DOHH2 (cell line): ENCODE measurements around the gene MRPS18A.

Source experiments
- H3F3A ChIP-seq: fragments of 200-600 bp; sonication (generic), shearing (Covaris generic); 2 replicates; pipeline ENCODE4 v1.6.0; 2016; ENCODE audit warnings: antibody characterized with exemption, mild to moderate bottlenecking; ENCODE audit not compliant: control insufficient read depth, insufficient read depth
- H3K27ac ChIP-seq: fragments of 200-600 bp; sonication (generic); 2 replicates; pipeline ENCODE4 v1.5.1; 2014; ENCODE audit warnings: low read depth, mild to moderate bottlenecking, low read length, moderate library complexity
- H3K27me3 ChIP-seq: fragments of 200-600 bp; sonication (generic); 2 replicates; pipeline ENCODE4 v1.6.1; 2014; ENCODE audit warnings: mild to moderate bottlenecking, low read length, mixed read lengths; ENCODE audit not compliant: control insufficient read depth
- H3K36me3 ChIP-seq: fragments of 200-600 bp; sonication (generic); 2 replicates; pipeline ENCODE4 v1.6.1; 2014; ENCODE audit warnings: mild to moderate bottlenecking, low read length, moderate library complexity, mixed read lengths; ENCODE audit not compliant: control insufficient read depth
- H3K4me1 ChIP-seq: fragments of 200-600 bp; sonication (generic); 2 replicates; pipeline ENCODE4 v1.6.1; 2014; ENCODE audit warnings: mild to moderate bottlenecking, low read length, mixed read lengths; ENCODE audit not compliant: control insufficient read depth
- H3K4me2 ChIP-seq: fragments of 200-600 bp; sonication (generic); 2 replicates; pipeline ENCODE4 v1.6.0; 2014; ENCODE audit warnings: mild to moderate bottlenecking, low read length, moderate library complexity
- H3K4me3 ChIP-seq: fragments of 200-600 bp; sonication (generic); 2 replicates; pipeline ENCODE4 v1.5.1; 2014; ENCODE audit warnings: mild to moderate bottlenecking, low read length, mixed read lengths
- H3K79me2 ChIP-seq: fragments of 200-600 bp; sonication (generic); 2 replicates; pipeline ENCODE4 v1.6.1; 2014; ENCODE audit warnings: mild to moderate bottlenecking, low read length, mixed read lengths; ENCODE audit not compliant: control insufficient read depth
- H3K9me2 ChIP-seq: fragments of 200-600 bp; sonication (generic); replicated peaks from 2 replicates; pipeline ENCODE4 v1.6.1; 2014; ENCODE audit warnings: mild to moderate bottlenecking, low read length, mixed read lengths; ENCODE audit not compliant: control insufficient read depth
- H3K9me3 ChIP-seq: fragments of 200-600 bp; sonication (generic); 2 replicates; pipeline ENCODE4 v1.6.1; 2014; ENCODE audit warnings: antibody characterized with exemption, low read length, mixed read lengths; ENCODE audit not compliant: control insufficient read depth, insufficient read depth
- H4K20me1 ChIP-seq: fragments of 200-600 bp; sonication (generic); 2 replicates; pipeline ENCODE4 v1.6.0; 2014; ENCODE audit warnings: low read depth, mild to moderate bottlenecking, antibody characterized with exemption, low read length, moderate library complexity; ENCODE audit not compliant: control insufficient read depth, insufficient read depth
- CTCF ChIP-seq: fragments of 200-600 bp; sonication (generic); IDR thresholded peaks from one replicate; pipeline ENCODE4 v1.5.1; 2014; ENCODE audit warnings: antibody characterized with exemption, mild to moderate bottlenecking, low read depth, low read length; ENCODE audit not compliant: poor library complexity, severe bottlenecking
- EZH2phosphoT487 ChIP-seq: fragments of 200-600 bp; sonication (generic); IDR thresholded peaks from 2 replicates; pipeline ENCODE4 v1.6.1; 2017; ENCODE audit warnings: borderline replicate concordance, mild to moderate bottlenecking, antibody characterized with exemption, low read length, moderate library complexity, mixed read lengths

The MRPS18A gene

GRCh38 chr6:43628393-43629103 is 59.0 kb downstream of the MRPS18A start:
- Histone ChIP-seq H3K4me2 (peak overlapping the region; percentile 91), H3K9me2 (no peaks in the 10 kb centered on the region), H4K20me1 (no peaks in the 10 kb centered on the region), H3K27me3 (no peaks in the 10 kb centered on the region), H3K9me3 (no peaks in the 10 kb centered on the region), H3K36me3 (peaks cover 48% of the 10 kb centered on the region), H3F3A (peaks cover 9% of the 10 kb centered on the region; the same call in 1 of the 2 replicates), H3K4me3 (peak overlapping the region; percentile 99), H3K79me2 (peaks cover 24% of the 10 kb centered on the region), H3K4me1 (peaks cover 29% of the 10 kb centered on the region), H3K27ac (peak overlapping the region; percentile 75)
- TF ChIP-seq CTCF (no peak), EZH2phosphoT487 (no peak)

- H3K4me2 ChIP-seq, result peak overlapping the region; percentile 51
- no peaks in the 10 kb centered on the region for H3K9me2 ChIP-seq
- H3K27ac ChIP-seq, result no peak overlapping the region
- H3K4me1 ChIP-seq, result peaks cover 29% of the 10 kb centered on the region
- peaks cover 9% of the 10 kb centered on the region; the same call in 1 of the 2 replicates for H3F3A ChIP-seq
- H3K27me3 ChIP-seq, result no peaks in the 10 kb centered on the region
- no peak for TF ChIP-seq CTCF
- no peak for TF ChIP-seq EZH2phosphoT487
- peak overlapping the region; percentile 99 for H3K4me3 ChIP-seq
- H3K36me3 ChIP-seq, result peaks cover 61% of the 10 kb centered on the region
- H4K20me1 ChIP-seq, result no peaks in the 10 kb centered on the region
- H3K9me3 ChIP-seq, result no peaks in the 10 kb centered on the region
- peaks cover 24% of the 10 kb centered on the region for H3K79me2 ChIP-seq
These were observed 60.4 kb downstream of the MRPS18A start for GRCh38 chr6:43627008-43627825.

DNA sequence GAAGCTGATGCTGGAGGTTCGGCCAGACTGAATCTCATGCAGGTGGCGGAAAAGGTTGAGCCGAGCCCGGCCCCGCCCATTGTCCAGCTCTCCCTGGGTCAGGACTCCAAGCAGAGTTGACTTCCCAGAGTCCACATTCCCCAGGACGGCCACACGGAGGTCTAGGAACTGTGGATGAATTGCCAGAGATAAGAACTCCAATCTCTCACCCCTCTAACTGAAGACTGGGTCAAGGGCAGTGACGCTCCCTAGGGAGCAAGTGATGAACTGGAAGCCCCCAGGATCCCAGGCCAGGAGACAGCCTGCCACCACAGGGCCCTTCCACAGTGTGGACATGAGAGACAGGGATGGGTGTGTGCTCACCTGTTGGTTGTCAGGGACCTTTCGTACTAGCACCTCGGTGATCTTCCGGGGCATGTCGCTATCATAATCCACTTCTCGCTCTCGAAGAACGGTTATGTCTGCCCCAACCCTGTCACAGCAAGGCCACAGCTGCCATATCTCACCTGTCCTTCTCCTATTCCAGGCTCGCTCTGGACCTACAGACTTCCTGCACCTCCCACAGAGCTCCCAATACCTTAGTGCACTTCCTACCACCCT is 62.1 kb downstream of the MRPS18A start:
- peaks cover 21% of the 10 kb centered on the region for H3K4me1 ChIP-seq
- TF ChIP-seq CTCF, result no peak
- no peak for TF ChIP-seq EZH2phosphoT487
- no peak overlapping the region for H3K4me2 ChIP-seq
- H3K27ac ChIP-seq, result no peak overlapping the region
- H3F3A ChIP-seq, result peaks cover 5% of the 10 kb centered on the region; the same call in 1 of the 2 replicates
- H3K4me3 ChIP-seq, result no peak overlapping the region
- H3K36me3 ChIP-seq, result peaks cover 79% of the 10 kb centered on the region
- H3K9me2 ChIP-seq, result no peaks in the 10 kb centered on the region
- H3K9me3 ChIP-seq, result no peaks in the 10 kb centered on the region
- H3K27me3 ChIP-seq, result no peaks in the 10 kb centered on the region
- H4K20me1 ChIP-seq, result no peaks in the 10 kb centered on the region
- peaks cover 24% of the 10 kb centered on the region for H3K79me2 ChIP-seq
